ENCODE data around the gene EIF2AK3.

EIF2AK3 gene

DNA sequence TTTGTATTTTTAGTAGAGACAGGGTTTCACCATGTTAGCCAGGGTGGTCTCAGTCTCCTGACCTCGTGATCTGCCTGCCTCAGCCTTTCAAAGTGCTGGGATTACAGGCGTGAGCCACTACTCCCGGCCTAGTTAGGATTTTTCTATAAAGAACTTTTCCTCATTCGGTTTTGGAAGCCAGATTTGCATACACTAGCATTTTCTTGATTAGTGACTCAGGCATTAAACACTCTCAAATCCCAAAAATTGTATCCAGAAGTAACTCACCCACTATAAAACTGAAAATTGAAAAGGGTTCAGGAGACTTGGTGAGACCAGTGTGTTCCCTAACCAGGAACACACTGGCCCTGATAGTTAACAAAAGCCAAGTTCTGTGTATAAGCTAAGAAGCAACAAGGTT, 25.2 kb downstream of the EIF2AK3 start:
- peaks cover 9 to 11% of the 10 kb centered on the region in 2 donors for H3K4me1 ChIP-seq (ENCODE audit: control insufficient read depth in 2 of 2, insufficient read depth in 2 of 2, low read length in 2 of 2)
- no peak overlapping the region for H3K27ac ChIP-seq (ENCODE audit: low read depth in 2 of 2, low read length in 2 of 2)

DNA sequence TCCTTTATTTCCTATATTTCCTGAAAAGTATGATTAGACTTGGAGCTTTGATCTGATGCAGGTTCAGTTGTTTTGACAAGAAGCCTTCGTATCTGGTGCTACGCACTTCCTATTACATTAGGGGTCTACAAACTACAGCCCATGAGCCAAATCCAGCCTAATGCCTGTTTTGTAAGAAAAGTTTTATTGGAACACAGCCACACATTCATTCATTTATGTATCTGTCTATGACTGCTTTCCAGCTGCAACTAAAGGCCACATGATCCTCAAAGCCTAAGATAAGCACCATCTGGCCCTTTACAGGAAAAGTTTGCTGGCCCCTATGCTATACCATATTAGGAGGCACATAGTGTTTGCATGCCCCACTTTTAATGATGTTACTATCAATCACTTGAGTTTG, 26.0 kb downstream of the EIF2AK3 start:
- no peak overlapping the region for H3K9ac ChIP-seq (ENCODE audit: low read depth in 1 of 2, low read length in 2 of 2)
- no peaks in the 10 kb centered on the region for H3K27me3 ChIP-seq (ENCODE audit: control insufficient read depth in 2 of 2, insufficient read depth in 2 of 2, low read length in 2 of 2)
- no peaks in the 10 kb centered on the region for H3K9me3 ChIP-seq (ENCODE audit: control insufficient read depth in 2 of 2, low read length in 2 of 2)
- peak overlapping the region; percentile 3 to 4 for H3K27ac ChIP-seq (ENCODE audit: low read depth in 2 of 2, low read length in 2 of 2)
- H3K36me3 ChIP-seq (ENCODE audit: control insufficient read depth in 2 of 2, insufficient read depth in 2 of 2, low read length in 2 of 2) = no peaks in the 10 kb centered on the region
- peaks cover 9 to 11% of the 10 kb centered on the region in 2 donors for H3K4me1 ChIP-seq (ENCODE audit: control insufficient read depth in 2 of 2, insufficient read depth in 2 of 2, low read length in 2 of 2)
- H3K4me3 ChIP-seq (ENCODE audit: low read length in 2 of 2) = no peak overlapping the region

More for the DNA sequence above, 25.2 kb downstream of the EIF2AK3 start:
- Histone ChIP-seq H3K36me3 (ENCODE audit: control insufficient read depth in 2 of 2, insufficient read depth in 2 of 2, low read length in 2 of 2) (no peaks in the 10 kb centered on the region), H3K9me3 (ENCODE audit: control insufficient read depth in 2 of 2, low read length in 2 of 2) (no peaks in the 10 kb centered on the region), H3K9ac (ENCODE audit: low read depth in 1 of 2, low read length in 2 of 2) (no peak overlapping the region), H3K4me3 (ENCODE audit: low read length in 2 of 2) (no peak overlapping the region), H3K27me3 (ENCODE audit: control insufficient read depth in 2 of 2, insufficient read depth in 2 of 2, low read length in 2 of 2) (no peaks in the 10 kb centered on the region)

DNA sequence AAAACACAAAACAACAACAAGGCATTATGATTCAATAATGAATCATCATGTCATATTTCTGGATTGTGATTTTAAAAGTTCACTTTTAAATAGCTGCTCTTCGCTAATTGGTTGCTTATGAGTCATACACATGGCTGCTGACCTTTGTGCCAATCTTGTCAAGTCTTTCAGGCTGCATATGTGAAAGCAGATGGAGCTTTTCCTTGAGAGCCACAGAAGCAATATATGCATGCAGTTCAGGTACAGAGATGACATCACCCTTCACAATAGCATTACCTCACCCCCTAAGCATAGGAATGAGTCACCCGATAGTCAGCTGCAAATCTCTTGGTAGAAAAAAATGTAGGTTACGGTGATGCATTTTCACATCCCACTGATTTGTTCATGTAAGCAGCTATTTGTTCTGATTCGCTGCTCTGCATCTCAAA, 27.2 kb downstream of the EIF2AK3 start:
- Histone ChIP-seq H3K4me1 (ENCODE audit: control insufficient read depth in 2 of 2, insufficient read depth in 2 of 2, low read length in 2 of 2) (peaks cover 9 to 11% of the 10 kb centered on the region in 2 donors), H3K27me3 (ENCODE audit: control insufficient read depth in 2 of 2, insufficient read depth in 2 of 2, low read length in 2 of 2) (no peaks in the 10 kb centered on the region), H3K9ac (ENCODE audit: low read depth in 1 of 2, low read length in 2 of 2) (peak overlapping the region in 1 of 2 donors; percentile 19), H3K36me3 (ENCODE audit: control insufficient read depth in 2 of 2, insufficient read depth in 2 of 2, low read length in 2 of 2) (no peaks in the 10 kb centered on the region), H3K27ac (ENCODE audit: low read depth in 2 of 2, low read length in 2 of 2) (peak overlapping the region; percentile 56 to 66), H3K4me3 (ENCODE audit: low read length in 2 of 2) (peak overlapping the region in 1 of 2 donors; percentile 2), H3K9me3 (ENCODE audit: control insufficient read depth in 2 of 2, low read length in 2 of 2) (no peaks in the 10 kb centered on the region)

DNA sequence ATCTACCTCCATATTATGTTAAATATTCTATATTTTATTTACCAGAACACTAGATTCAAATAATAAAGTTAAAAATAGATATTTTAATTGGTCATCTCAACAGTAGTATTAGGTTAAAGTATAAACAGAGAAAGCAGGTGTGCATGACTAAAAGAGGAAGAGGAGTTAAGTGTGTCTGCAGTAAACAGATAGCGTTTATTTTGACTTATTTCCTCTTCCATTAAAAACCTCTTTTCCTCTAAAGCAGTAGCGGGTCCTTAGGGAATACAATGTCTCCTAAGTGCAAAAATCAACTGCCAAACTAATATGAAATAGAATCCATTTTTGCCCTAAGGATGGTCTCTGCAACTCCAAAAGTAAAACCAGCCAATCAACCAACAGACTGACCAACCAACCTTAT, 27.7 kb downstream of the EIF2AK3 start:
- Histone ChIP-seq H3K27ac (ENCODE audit: low read depth in 2 of 2, low read length in 2 of 2) (peak overlapping the region; percentile 56 to 66), H3K9me3 (ENCODE audit: control insufficient read depth in 2 of 2, low read length in 2 of 2) (no peaks in the 10 kb centered on the region), H3K27me3 (ENCODE audit: control insufficient read depth in 2 of 2, insufficient read depth in 2 of 2, low read length in 2 of 2) (no peaks in the 10 kb centered on the region), H3K9ac (ENCODE audit: low read depth in 1 of 2, low read length in 2 of 2) (peak overlapping the region in 1 of 2 donors; percentile 19), H3K4me1 (ENCODE audit: control insufficient read depth in 2 of 2, insufficient read depth in 2 of 2, low read length in 2 of 2) (peaks cover 9 to 11% of the 10 kb centered on the region in 2 donors), H3K36me3 (ENCODE audit: control insufficient read depth in 2 of 2, insufficient read depth in 2 of 2, low read length in 2 of 2) (no peaks in the 10 kb centered on the region), H3K4me3 (ENCODE audit: low read length in 2 of 2) (no peak overlapping the region)

DNA sequence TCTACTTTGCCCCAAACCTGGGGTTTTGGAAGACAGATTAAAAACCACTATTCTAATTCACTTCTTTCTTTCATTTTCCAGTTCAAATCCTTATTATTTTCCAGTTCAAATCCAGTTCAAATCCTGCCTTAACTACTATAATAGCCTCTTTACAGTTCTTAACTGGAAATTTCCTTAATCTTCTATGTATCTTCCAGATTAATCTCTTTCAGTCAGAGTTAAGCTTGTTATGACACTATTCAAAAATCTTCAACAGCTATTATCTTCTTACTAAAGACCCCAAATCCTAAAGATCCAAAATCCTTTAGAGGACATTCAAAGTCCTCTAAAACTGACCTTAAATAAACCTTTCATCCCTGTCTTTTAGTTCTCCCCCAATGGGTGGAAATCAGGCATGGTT, 30.1 kb downstream of the EIF2AK3 start:
- Histone ChIP-seq H3K4me1 (ENCODE audit: control insufficient read depth in 2 of 2, insufficient read depth in 2 of 2, low read length in 2 of 2) (peaks cover 9 to 11% of the 10 kb centered on the region in 2 donors), H3K9ac (ENCODE audit: low read depth in 1 of 2, low read length in 2 of 2) (no peak overlapping the region), H3K27me3 (ENCODE audit: control insufficient read depth in 2 of 2, insufficient read depth in 2 of 2, low read length in 2 of 2) (no peaks in the 10 kb centered on the region), H3K27ac (ENCODE audit: low read depth in 2 of 2, low read length in 2 of 2) (no peak overlapping the region), H3K36me3 (ENCODE audit: control insufficient read depth in 2 of 2, insufficient read depth in 2 of 2, low read length in 2 of 2) (peaks cover 2 to 3% of the 10 kb centered on the region in 2 donors), H3K9me3 (ENCODE audit: control insufficient read depth in 2 of 2, low read length in 2 of 2) (no peaks in the 10 kb centered on the region), H3K4me3 (ENCODE audit: low read length in 2 of 2) (no peak overlapping the region)

DNA sequence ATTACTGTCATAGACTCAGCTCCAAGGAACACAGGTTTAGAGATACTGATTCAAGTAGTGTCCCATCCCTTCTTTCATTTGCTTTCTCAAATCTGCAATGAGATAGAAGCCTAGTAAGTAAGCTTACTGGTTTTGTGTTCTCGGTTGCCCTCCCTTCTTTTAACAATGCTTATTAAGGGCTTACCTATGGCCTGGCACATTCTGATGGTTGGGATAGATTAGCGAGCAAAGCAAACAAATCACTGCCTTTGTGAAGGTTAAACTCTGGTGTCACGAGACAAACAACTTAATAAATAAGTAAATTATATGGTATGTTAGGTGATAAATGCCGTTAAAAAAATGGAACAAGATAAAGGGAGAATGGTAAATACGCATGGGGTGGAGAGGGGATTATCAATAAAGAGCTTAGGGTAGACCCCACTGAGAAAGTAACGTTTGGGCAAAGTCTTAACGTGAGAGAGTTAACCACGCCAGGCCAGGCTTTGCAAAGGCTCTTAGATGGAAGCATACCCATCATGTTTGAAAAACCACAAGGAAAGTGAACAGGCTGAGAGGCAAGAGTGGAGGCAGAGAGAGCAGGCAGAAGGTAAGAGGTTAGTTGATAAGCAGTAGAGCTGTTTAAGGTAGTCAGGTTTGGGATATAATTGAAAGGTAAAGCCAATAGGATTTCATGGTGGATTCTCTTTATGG, 31.0 kb downstream of the EIF2AK3 start:
- Histone ChIP-seq H3K27ac (ENCODE audit: low read depth in 2 of 2, low read length in 2 of 2) (no peak overlapping the region), H3K4me1 (ENCODE audit: control insufficient read depth in 2 of 2, insufficient read depth in 2 of 2, low read length in 2 of 2) (peaks cover 9 to 11% of the 10 kb centered on the region in 2 donors), H3K27me3 (ENCODE audit: control insufficient read depth in 2 of 2, insufficient read depth in 2 of 2, low read length in 2 of 2) (no peaks in the 10 kb centered on the region), H3K36me3 (ENCODE audit: control insufficient read depth in 2 of 2, insufficient read depth in 2 of 2, low read length in 2 of 2) (peaks cover 2 to 3% of the 10 kb centered on the region in 2 donors), H3K9ac (ENCODE audit: low read depth in 1 of 2, low read length in 2 of 2) (no peak overlapping the region), H3K4me3 (ENCODE audit: low read length in 2 of 2) (no peak overlapping the region), H3K9me3 (ENCODE audit: control insufficient read depth in 2 of 2, low read length in 2 of 2) (no peaks in the 10 kb centered on the region)

DNA sequence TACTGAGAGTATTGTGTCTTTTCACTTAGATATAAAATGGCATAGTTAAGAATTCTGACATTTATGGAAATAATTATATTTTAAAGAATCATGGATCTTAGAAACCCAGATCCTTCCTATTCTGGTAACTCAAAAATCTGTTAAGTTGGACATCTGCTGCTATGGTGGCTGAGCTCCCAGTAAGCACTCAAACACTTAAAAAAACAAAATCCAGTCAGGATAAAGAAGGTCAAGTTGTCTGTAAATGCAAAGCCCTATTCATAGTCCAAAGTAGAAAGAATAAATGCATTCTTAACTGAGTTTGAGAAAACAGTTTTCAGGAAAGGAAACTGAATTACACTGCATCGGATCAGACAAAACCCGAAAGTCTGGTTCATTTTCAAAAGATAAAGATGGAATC, 35.6 kb downstream of the EIF2AK3 start:
- Histone ChIP-seq H3K9ac (ENCODE audit: low read depth in 1 of 2, low read length in 2 of 2) (no peak overlapping the region), H3K36me3 (ENCODE audit: control insufficient read depth in 2 of 2, insufficient read depth in 2 of 2, low read length in 2 of 2) (peaks cover 30 to 33% of the 10 kb centered on the region in 2 donors), H3K9me3 (ENCODE audit: control insufficient read depth in 2 of 2, low read length in 2 of 2) (no peaks in the 10 kb centered on the region), H3K27ac (ENCODE audit: low read depth in 2 of 2, low read length in 2 of 2) (no peak overlapping the region), H3K4me1 (ENCODE audit: control insufficient read depth in 2 of 2, insufficient read depth in 2 of 2, low read length in 2 of 2) (no peaks in the 10 kb centered on the region), H3K4me3 (ENCODE audit: low read length in 2 of 2) (no peak overlapping the region), H3K27me3 (ENCODE audit: control insufficient read depth in 2 of 2, insufficient read depth in 2 of 2, low read length in 2 of 2) (no peaks in the 10 kb centered on the region)

DNA sequence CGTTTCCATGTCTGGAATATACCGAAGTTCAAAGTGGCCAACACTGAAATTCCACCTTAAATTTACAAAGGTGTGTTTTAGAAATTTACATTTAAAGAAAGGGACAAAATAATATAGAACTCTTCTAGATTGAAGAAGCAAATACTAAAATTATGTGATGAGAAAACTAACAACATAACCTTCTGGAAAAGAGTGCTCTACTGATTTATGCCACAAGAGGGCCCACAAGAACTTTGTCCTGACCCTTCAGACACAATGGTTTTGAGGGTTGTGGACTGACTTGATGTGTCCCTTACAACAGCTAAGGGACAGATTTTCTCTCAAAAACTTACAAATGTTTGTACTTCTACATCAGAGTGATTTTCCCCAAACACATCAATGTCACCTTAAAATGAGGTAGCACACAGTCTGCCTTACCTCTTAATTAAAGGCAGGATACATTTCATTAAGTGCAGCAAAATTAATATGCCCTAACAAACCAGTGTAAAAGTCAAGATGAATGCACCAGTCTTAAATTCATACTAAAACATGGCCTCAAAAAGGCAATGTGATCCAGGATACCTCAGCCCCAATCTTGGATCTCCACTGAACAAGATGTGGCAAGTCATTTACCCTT, 36.2 kb downstream of the EIF2AK3 start:
- Histone ChIP-seq H3K4me1 (ENCODE audit: control insufficient read depth in 2 of 2, insufficient read depth in 2 of 2, low read length in 2 of 2) (no peaks in the 10 kb centered on the region), H3K9ac (ENCODE audit: low read depth in 1 of 2, low read length in 2 of 2) (no peak overlapping the region), H3K27me3 (ENCODE audit: control insufficient read depth in 2 of 2, insufficient read depth in 2 of 2, low read length in 2 of 2) (no peaks in the 10 kb centered on the region), H3K4me3 (ENCODE audit: low read length in 2 of 2) (no peak overlapping the region), H3K27ac (ENCODE audit: low read depth in 2 of 2, low read length in 2 of 2) (no peak overlapping the region), H3K9me3 (ENCODE audit: control insufficient read depth in 2 of 2, low read length in 2 of 2) (no peaks in the 10 kb centered on the region), H3K36me3 (ENCODE audit: control insufficient read depth in 2 of 2, insufficient read depth in 2 of 2, low read length in 2 of 2) (peaks cover 33% of the 10 kb centered on the region in 2 donors)

DNA sequence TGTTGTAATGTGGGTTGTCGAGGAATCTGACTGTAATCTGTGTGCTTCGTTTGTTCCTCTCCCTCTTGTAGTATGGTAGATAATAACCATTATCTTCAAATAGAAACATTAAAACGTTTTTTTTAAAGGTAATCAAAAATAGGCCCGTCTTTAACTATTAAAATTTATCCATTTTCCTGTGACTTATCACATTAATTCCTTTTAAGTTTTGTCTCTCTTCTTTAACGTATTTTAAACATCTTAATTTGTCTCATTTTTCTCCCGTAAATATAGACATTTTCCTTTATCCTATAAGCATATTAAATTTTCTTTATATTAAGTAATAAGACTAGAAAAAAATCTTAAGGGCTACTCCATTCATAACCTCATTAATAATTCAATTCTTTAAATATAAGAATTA, 41.3 kb downstream of the EIF2AK3 start:
- no peaks in the 10 kb centered on the region for H3K9me3 ChIP-seq (ENCODE audit: control insufficient read depth in 2 of 2, low read length in 2 of 2)
- no peak overlapping the region for H3K9ac ChIP-seq (ENCODE audit: low read depth in 1 of 2, low read length in 2 of 2)
- H3K4me3 ChIP-seq (ENCODE audit: low read length in 2 of 2) = no peak overlapping the region
- H3K36me3 ChIP-seq (ENCODE audit: control insufficient read depth in 2 of 2, insufficient read depth in 2 of 2, low read length in 2 of 2) = peaks cover 61 to 72% of the 10 kb centered on the region in 2 donors
- no peaks in the 10 kb centered on the region for H3K4me1 ChIP-seq (ENCODE audit: control insufficient read depth in 2 of 2, insufficient read depth in 2 of 2, low read length in 2 of 2)
- no peak overlapping the region for H3K27ac ChIP-seq (ENCODE audit: low read depth in 2 of 2, low read length in 2 of 2)
- H3K27me3 ChIP-seq (ENCODE audit: control insufficient read depth in 2 of 2, insufficient read depth in 2 of 2, low read length in 2 of 2) = no peaks in the 10 kb centered on the region

DNA sequence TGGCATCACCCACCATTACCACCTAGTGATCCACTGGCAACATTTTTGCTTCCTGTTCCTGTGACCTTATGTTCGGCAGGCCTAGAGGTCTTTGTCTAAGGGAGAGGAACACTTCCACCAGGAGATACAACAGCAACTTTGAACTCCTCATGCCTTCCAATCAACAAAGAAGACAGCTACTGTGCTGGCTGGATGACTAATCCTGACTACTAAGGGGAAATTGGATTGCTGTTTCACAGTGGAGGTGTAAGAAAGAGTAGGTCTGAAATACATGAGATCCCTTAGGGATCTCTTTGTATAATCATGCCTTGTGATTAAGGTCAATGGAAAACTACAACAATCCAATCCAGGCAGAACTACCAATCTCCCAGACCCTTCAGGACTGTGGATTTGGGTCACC, 45.2 kb downstream of the EIF2AK3 start:
- Histone ChIP-seq H3K27ac (ENCODE audit: low read depth in 2 of 2, low read length in 2 of 2) (no peak overlapping the region), H3K4me1 (ENCODE audit: control insufficient read depth in 2 of 2, insufficient read depth in 2 of 2, low read length in 2 of 2) (no peaks in the 10 kb centered on the region), H3K9ac (ENCODE audit: low read depth in 1 of 2, low read length in 2 of 2) (no peak overlapping the region), H3K4me3 (ENCODE audit: low read length in 2 of 2) (no peak overlapping the region), H3K27me3 (ENCODE audit: control insufficient read depth in 2 of 2, insufficient read depth in 2 of 2, low read length in 2 of 2) (no peaks in the 10 kb centered on the region), H3K36me3 (ENCODE audit: control insufficient read depth in 2 of 2, insufficient read depth in 2 of 2, low read length in 2 of 2) (peaks cover 41 to 61% of the 10 kb centered on the region in 2 donors), H3K9me3 (ENCODE audit: control insufficient read depth in 2 of 2, low read length in 2 of 2) (no peaks in the 10 kb centered on the region)
